Brain microvascular endothelial cell (primary cell): Measurements from ENCODE around the gene FGD4.

Experiments used
- DNase-seq: peaks from one replicate; pipeline ENCODE4 v3.0.0-alpha.2; 2020
- H3K27ac ChIP-seq: fragments of 250-450 bp; sonication (Bioruptor Pico); 2 replicates; pipeline ENCODE4 v1.5.1; 2020; ENCODE audit warnings: mild to moderate bottlenecking, moderate library complexity
- H3K27me3 ChIP-seq: fragments of 250-450 bp; sonication (Bioruptor Pico); replicated peaks from 2 replicates; pipeline ENCODE4 v1.5.1; 2020; ENCODE audit warnings: mild to moderate bottlenecking
- H3K36me3 ChIP-seq: fragments of 250-450 bp; sonication (Bioruptor Pico); replicated peaks from 2 replicates; pipeline ENCODE4 v1.5.1; 2020; ENCODE audit warnings: mild to moderate bottlenecking
- H3K4me3 ChIP-seq: 2 replicates; pipeline ENCODE4 v1.5.1; 2011; ENCODE audit warnings: low read depth, mild to moderate bottlenecking, control low read depth, low read length, moderate library complexity
- CTCF ChIP-seq: IDR thresholded peaks from 2 replicates; pipeline ENCODE4 v1.5.1; 2011; ENCODE audit warnings: low read depth, mild to moderate bottlenecking, moderate library complexity, low read length, control low read depth, inconsistent platforms; ENCODE audit errors: missing control alignments
- in situ Hi-C: cut with HindIII; loops from 2 replicates; pipeline ENCODE4 v1.10.0; 2017; ENCODE audit warnings: low sequenced_read_pairs, low pct_ligation_motif_present

The FGD4 gene

GRCh38 chr12:32686340-32686739 is 287.0 kb downstream of the FGD4 start:
- DNase-seq: no peak
- in situ Hi-C loops: no loop called here
- no peak overlapping the region for H3K4me3 ChIP-seq
- H3K36me3 ChIP-seq: no peaks in the 10 kb centered on the region
- no peak overlapping the region for H3K27ac ChIP-seq
- no peak for TF ChIP-seq CTCF
- H3K27me3 ChIP-seq: no peaks in the 10 kb centered on the region

GRCh38 chr12:32688786-32689185 is 289.4 kb downstream of the FGD4 start:
- no peak for DNase-seq
- Histone ChIP-seq H3K36me3 (no peaks in the 10 kb centered on the region), H3K4me3 (no peak overlapping the region), H3K27me3 (no peaks in the 10 kb centered on the region), H3K27ac (no peak overlapping the region)
- in situ Hi-C loops: no loop called here
- no peak for TF ChIP-seq CTCF

GRCh38 chr12:32690927-32691326 is 291.6 kb downstream of the FGD4 start:
- Histone ChIP-seq H3K36me3 (no peaks in the 10 kb centered on the region), H3K27me3 (no peaks in the 10 kb centered on the region), H3K4me3 (no peak overlapping the region), H3K27ac (no peak overlapping the region)
- DNase-seq: no peak
- in situ Hi-C loops: no loop called here
- no peak for TF ChIP-seq CTCF

GRCh38 chr12:32692358-32692757 is 293.0 kb downstream of the FGD4 start:
- DNase-seq: no peak
- H3K36me3 ChIP-seq: no peaks in the 10 kb centered on the region
- H3K27ac ChIP-seq: no peak overlapping the region

GRCh38 chr12:32693036-32693435 is 293.7 kb downstream of the FGD4 start:
- Histone ChIP-seq H3K27me3 (no peaks in the 10 kb centered on the region), H3K4me3 (no peak overlapping the region), H3K27ac (no peak overlapping the region), H3K36me3 (no peaks in the 10 kb centered on the region)
- in situ Hi-C loops: no loop called here
- no peak for TF ChIP-seq CTCF
- no peak for DNase-seq

More at GRCh38 chr12:32692358-32692757, 293.0 kb downstream of the FGD4 start:
- no peak for TF ChIP-seq CTCF
- in situ Hi-C loops: no loop called here
- no peaks in the 10 kb centered on the region for H3K27me3 ChIP-seq
- no peak overlapping the region for H3K4me3 ChIP-seq
